ENCODE results near the gene TIMP2. TPM values are rescaled to one million over a fixed set of nuclear protein-coding genes. Genes with fewer than 3 reads are reported as not detected.
"Not testable (repeated sequence)": the region's sequence is repeated elsewhere in the genome, so short reads cannot be mapped to it uniquely, and the experiment has no call there.

The TIMP2 gene
- polyA plus RNA-seq, 3 donors from 2014 or later, result 0.07 to 0.26 (median 0.16) TPM

GRCh38 chr17:78917451-78918275, 7.5 kb downstream of the TIMP2 start:
- DNase-seq, result no peak
- H3K9me3 Mint-ChIP-seq, result no peaks in the 10 kb centered on the region
- H3K4me3 Mint-ChIP-seq, result no peak overlapping the region
- H3K4me1 Mint-ChIP-seq, result no peaks in the 10 kb centered on the region
- H3K36me3 Mint-ChIP-seq, result no peaks in the 10 kb centered on the region
- peaks cover 0 to 11% (median 10%) of the 10 kb centered on the region in 3 donors for H3K27me3 Mint-ChIP-seq (ENCODE audit: low read depth in 3 of 3)
- H3K27ac Mint-ChIP-seq, result peak overlapping the region in 1 of 6 donors; percentile 52

GRCh38 chr17:78915872-78916632, 9.1 kb downstream of the TIMP2 start:
- Mint-ChIP-seq H3K4me1 (no peaks in the 10 kb centered on the region), H3K27ac (peak overlapping the region in 1 of 6 donors; percentile 60), H3K27me3 (ENCODE audit: low read depth in 3 of 3) (peaks cover 0 to 7% (median 3%) of the 10 kb centered on the region in 3 donors), H3K4me3 (no peak overlapping the region), H3K36me3 (no peaks in the 10 kb centered on the region), H3K9me3 (no peaks in the 10 kb centered on the region)
- DNase-seq, result no peak

GRCh38 chr17:78913115-78913514, 12.1 kb downstream of the TIMP2 start:
- Mint-ChIP-seq H3K4me1 (no peaks in the 10 kb centered on the region), H3K4me3 (no peak overlapping the region), H3K27ac (no peak overlapping the region), H3K27me3 (ENCODE audit: low read depth in 3 of 3) (no peaks in the 10 kb centered on the region), H3K9me3 (no peaks in the 10 kb centered on the region), H3K36me3 (no peaks in the 10 kb centered on the region)
- DNase-seq, result no peak

GRCh38 chr17:78912082-78912481, 13.1 kb downstream of the TIMP2 start:
- Mint-ChIP-seq H3K4me3 (no peak overlapping the region), H3K4me1 (no peaks in the 10 kb centered on the region), H3K36me3 (no peaks in the 10 kb centered on the region), H3K9me3 (no peaks in the 10 kb centered on the region), H3K27ac (no peak overlapping the region), H3K27me3 (ENCODE audit: low read depth in 3 of 3) (no peaks in the 10 kb centered on the region)
- no peak for DNase-seq

GRCh38 chr17:78911543-78911942, 13.6 kb downstream of the TIMP2 start:
- not testable (repeated sequence) for DNase-seq; H3K36me3 Mint-ChIP-seq; H3K9me3 Mint-ChIP-seq; H3K27ac Mint-ChIP-seq; H3K4me1 Mint-ChIP-seq; H3K4me3 Mint-ChIP-seq; H3K27me3 Mint-ChIP-seq (ENCODE audit: low read depth in 3 of 3)

- Mint-ChIP-seq H3K27ac (no peak overlapping the region), H3K4me1 (no peaks in the 10 kb centered on the region), H3K9me3 (no peaks in the 10 kb centered on the region), H3K27me3 (ENCODE audit: low read depth in 3 of 3) (peaks cover 0 to 2% (median 0%) of the 10 kb centered on the region in 3 donors), H3K4me3 (no peak overlapping the region), H3K36me3 (no peaks in the 10 kb centered on the region)
- DNase-seq, result no peak
Measured at GRCh38 chr17:78910497-78911284, 14.5 kb downstream of the TIMP2 start.

- Mint-ChIP-seq H3K4me1 (no peaks in the 10 kb centered on the region), H3K27me3 (ENCODE audit: low read depth in 3 of 3) (peaks cover 0 to 2% (median 0%) of the 10 kb centered on the region in 3 donors)
- DNase-seq, result no peak
Measured at GRCh38 chr17:78908426-78908825, 16.8 kb downstream of the TIMP2 start.

GRCh38 chr17:78905541-78905940, 19.6 kb downstream of the TIMP2 start:
- no peak overlapping the region for H3K27ac Mint-ChIP-seq
- H3K4me1 Mint-ChIP-seq, result no peaks in the 10 kb centered on the region
- H3K9me3 Mint-ChIP-seq, result no peaks in the 10 kb centered on the region
- H3K36me3 Mint-ChIP-seq, result no peaks in the 10 kb centered on the region
- no peak for DNase-seq
- H3K27me3 Mint-ChIP-seq (ENCODE audit: low read depth in 3 of 3), result peaks cover 0 to 2% (median 0%) of the 10 kb centered on the region in 3 donors
- H3K4me3 Mint-ChIP-seq, result no peak overlapping the region

More at GRCh38 chr17:78908426-78908825, 16.8 kb downstream of the TIMP2 start:
- Mint-ChIP-seq H3K27ac (no peak overlapping the region), H3K4me3 (no peak overlapping the region), H3K36me3 (no peaks in the 10 kb centered on the region), H3K9me3 (no peaks in the 10 kb centered on the region)

GRCh38 chr17:78905116-78905515, 20.1 kb downstream of the TIMP2 start:
- Mint-ChIP-seq H3K27ac (no peak overlapping the region), H3K27me3 (ENCODE audit: low read depth in 3 of 3) (peaks cover 0 to 2% (median 0%) of the 10 kb centered on the region in 3 donors), H3K4me3 (no peak overlapping the region), H3K4me1 (no peaks in the 10 kb centered on the region), H3K36me3 (no peaks in the 10 kb centered on the region), H3K9me3 (no peaks in the 10 kb centered on the region)
- no peak for DNase-seq

- H3K27ac Mint-ChIP-seq, result no peak overlapping the region
- no peak overlapping the region for H3K4me3 Mint-ChIP-seq
- no peaks in the 10 kb centered on the region for H3K4me1 Mint-ChIP-seq
- DNase-seq, result no peak
- H3K27me3 Mint-ChIP-seq (ENCODE audit: low read depth in 3 of 3), result peaks cover 0 to 2% (median 0%) of the 10 kb centered on the region in 3 donors
- no peaks in the 10 kb centered on the region for H3K9me3 Mint-ChIP-seq
- H3K36me3 Mint-ChIP-seq, result no peaks in the 10 kb centered on the region
Measured at GRCh38 chr17:78904371-78904770, 20.8 kb downstream of the TIMP2 start.

GRCh38 chr17:78903101-78903779, 21.9 kb downstream of the TIMP2 start, which contains the start of gene CEP295NL:
Gene CEP295NL (minus strand): TSS chr17:78903201. CDS start chr17:78901828, 1,373 bp downstream.
- no peaks in the 10 kb centered on the region for H3K9me3 Mint-ChIP-seq
- no peaks in the 10 kb centered on the region for H3K4me1 Mint-ChIP-seq
- no peak within 1 kb of the TSS for H3K27ac Mint-ChIP-seq
- H3K27me3 Mint-ChIP-seq (ENCODE audit: low read depth in 3 of 3), result peaks cover 0 to 2% (median 0%) of the 10 kb centered on the region in 3 donors
- DNase-seq, result no peak
- H3K36me3 Mint-ChIP-seq, result no peaks in the 10 kb centered on the region
- no peak within 1 kb of the TSS for H3K4me3 Mint-ChIP-seq

GRCh38 chr17:78902231-78902630, 23.0 kb downstream of the TIMP2 start:
- not testable (repeated sequence) for H3K36me3 Mint-ChIP-seq; H3K4me1 Mint-ChIP-seq; DNase-seq; H3K4me3 Mint-ChIP-seq; H3K9me3 Mint-ChIP-seq; H3K27me3 Mint-ChIP-seq (ENCODE audit: low read depth in 3 of 3); H3K27ac Mint-ChIP-seq

- no peaks in the 10 kb centered on the region for H3K9me3 Mint-ChIP-seq
- H3K27me3 Mint-ChIP-seq (ENCODE audit: low read depth in 3 of 3), result peaks cover 0 to under 1% (median 0%) of the 10 kb centered on the region in 3 donors
- H3K36me3 Mint-ChIP-seq, result no peaks in the 10 kb centered on the region
- no peak overlapping the region for H3K4me3 Mint-ChIP-seq
- DNase-seq, result no peak
- no peaks in the 10 kb centered on the region for H3K4me1 Mint-ChIP-seq
- H3K27ac Mint-ChIP-seq, result no peak overlapping the region
Measured at GRCh38 chr17:78901806-78902205, 23.4 kb downstream of the TIMP2 start.
